GM18498 (cell line): ENCODE measurements around the gene CDON.

Experiments used
- ATAC-seq: cut with Tn5 transposase; IDR thresholded peaks from one replicate; pipeline ENCODE4 v1.9.1; 2021; ENCODE audit warnings: mild to moderate bottlenecking, moderate library complexity; ENCODE audit not compliant: unreplicated experiment

The CDON gene

GRCh38 chr11:126082251-126083109 is 19.8 kb upstream of the CDON start:
- ATAC-seq: no peak

GRCh38 chr11:126081915-126082250 is 19.2 kb upstream of the CDON start:
- no peak for ATAC-seq

GRCh38 chr11:126080161-126080941 is 17.7 kb upstream of the CDON start:
- ATAC-seq: no peak

- no peak for ATAC-seq
These were observed 17.0 kb upstream of the CDON start for GRCh38 chr11:126079621-126080124.

- ATAC-seq: no peak
These were observed 14.0 kb upstream of the CDON start for GRCh38 chr11:126076641-126077040.

GRCh38 chr11:126072801-126073594 is 10.3 kb upstream of the CDON start:
- no peak for ATAC-seq

- no peak for ATAC-seq
These were observed 9.6 kb upstream of the CDON start for GRCh38 chr11:126072141-126072741.

GRCh38 chr11:126063507-126063852 is 814 bp upstream of the CDON start:
- ATAC-seq: no peak

GRCh38 chr11:126061707-126062678 is 673 bp downstream of the CDON start:
- ATAC-seq: no peak

GRCh38 chr11:126060757-126061171 is 1.9 kb downstream of the CDON start:
- no peak for ATAC-seq

- ATAC-seq: no peak
These were observed 3.4 kb downstream of the CDON start for GRCh38 chr11:126059238-126059781.

- no peak for ATAC-seq
These were observed 4.4 kb downstream of the CDON start for GRCh38 chr11:126058105-126058874.

- no peak for ATAC-seq
These were observed 7.8 kb downstream of the CDON start for GRCh38 chr11:126054882-126055281.

GRCh38 chr11:126054408-126054807 is 8.3 kb downstream of the CDON start:
- ATAC-seq: no peak

GRCh38 chr11:126053415-126054286 is 9.0 kb downstream of the CDON start:
- no peak for ATAC-seq

GRCh38 chr11:126051117-126051516 is 11.5 kb downstream of the CDON start:
- ATAC-seq: no peak

- no peak for ATAC-seq
These were observed 13.5 kb downstream of the CDON start for GRCh38 chr11:126049159-126049558.

- ATAC-seq: no peak
These were observed 14.5 kb downstream of the CDON start for GRCh38 chr11:126048197-126048596.
